GM12878 (cell line): ENCODE measurements around the gene GLG1.

Experiments
- CTCF ChIP-seq, 3 experiments: IDR thresholded peaks in 2 of 3; conservative IDR thresholded peaks in 1 of 3; 2 replicates each; pipeline ENCODE4 v1.5.1; 2011; ENCODE audit warnings: low read depth in 3 of 3, low read length in 3 of 3, mild to moderate bottlenecking in 3 of 3, control low read depth in 2 of 3, moderate library complexity in 2 of 3, inconsistent platforms in 1 of 3, mixed read lengths in 1 of 3; ENCODE audit not compliant: control insufficient read depth in 2 of 3, insufficient read depth in 1 of 3; ENCODE audit errors: extremely low read depth in 1 of 3
- EP300 ChIP-seq, 2 experiments: fragments of 150-350 bp in 1 of 2; IDR thresholded peaks; 2 replicates each; pipeline ENCODE4 v1.6.1; 2011 to 2012; ENCODE audit warnings: low read depth in 2 of 2, low read length in 2 of 2, borderline replicate concordance in 1 of 2, improper control_type of control experiment in 1 of 2, inconsistent platforms in 1 of 2; ENCODE audit not compliant: control insufficient read depth in 1 of 2
- HDGF ChIP-seq: fragments of 450-650 bp; IDR thresholded peaks from 2 replicates; pipeline ENCODE4 v1.6.1; 2016; ENCODE audit warnings: antibody characterized with exemption
- JUNB ChIP-seq: IDR thresholded peaks from 2 replicates; pipeline ENCODE4 v1.6.1; 2016; ENCODE audit warnings: antibody characterized with exemption, mild to moderate bottlenecking
- MXI1 ChIP-seq: fragments of 150-350 bp; IDR thresholded peaks from 2 replicates; pipeline ENCODE4 v1.6.1; 2011; ENCODE audit warnings: low read depth, mild to moderate bottlenecking, inconsistent platforms, low read length, improper control_type of control experiment
- NBN ChIP-seq: fragments of 450-650 bp; IDR thresholded peaks from 2 replicates; pipeline ENCODE4 v1.6.1; 2016
- NFYB ChIP-seq: IDR thresholded peaks from 2 replicates; pipeline ENCODE4 v1.6.1; 2011; ENCODE audit warnings: low read depth, mild to moderate bottlenecking, low read length, improper control_type of control experiment, moderate library complexity; ENCODE audit not compliant: insufficient read depth
- POLR2AphosphoS5 ChIP-seq: IDR thresholded peaks from 2 replicates; pipeline ENCODE4 v1.6.1; 2011; ENCODE audit warnings: mild to moderate bottlenecking, low read length, inconsistent platforms
- SP1 ChIP-seq: IDR thresholded peaks from one replicate; pipeline ENCODE4 v1.6.1; 2011; ENCODE audit warnings: low read depth, low read length
- SRF ChIP-seq, 2 experiments: IDR thresholded peaks; 2 replicates each; pipeline ENCODE4 v1.6.1; 2011; ENCODE audit warnings: low read depth in 2 of 2, low read length in 2 of 2, mild to moderate bottlenecking in 1 of 2, moderate library complexity in 1 of 2
- TAF1 ChIP-seq: IDR thresholded peaks from 2 replicates; pipeline ENCODE4 v1.6.1; 2011; ENCODE audit warnings: mild to moderate bottlenecking, low read depth, low read length, borderline replicate concordance
- TCF12 ChIP-seq: IDR thresholded peaks from 2 replicates; pipeline ENCODE4 v1.6.1; 2011; ENCODE audit warnings: low read depth, mild to moderate bottlenecking, low read length
- ZNF384 ChIP-seq: IDR thresholded peaks from 2 replicates; pipeline ENCODE4 v1.6.1; 2012; ENCODE audit warnings: low read depth, mild to moderate bottlenecking, low read length, improper control_type of control experiment, borderline replicate concordance
- TF ChIP-seq, protein P1 (sequence below): fragments of 450-650 bp; IDR thresholded peaks from 2 replicates; pipeline ENCODE4 v1.6.1; 2017; ENCODE audit warnings: mild to moderate bottlenecking, low read depth, inconsistent platforms; ENCODE audit not compliant: poor library complexity, severe bottlenecking

DNA sequence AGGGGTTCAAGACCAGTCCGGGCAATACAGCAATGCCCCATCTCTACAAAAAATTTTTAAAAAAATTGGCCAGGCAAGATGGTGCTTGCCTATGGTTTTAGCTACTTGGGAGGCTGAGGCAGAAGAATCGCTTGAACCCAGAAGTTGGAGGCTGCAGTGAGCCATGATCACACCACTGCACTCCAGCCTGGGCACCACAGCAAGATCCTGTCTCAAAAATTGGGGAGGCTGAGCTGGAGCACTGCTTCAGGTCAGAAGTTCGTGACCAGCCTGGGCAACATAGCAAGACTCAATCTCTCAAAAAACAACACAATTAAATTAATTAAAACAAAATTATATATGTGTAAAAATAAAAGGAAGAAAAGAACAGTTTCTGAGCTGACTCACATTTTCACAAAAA, 110.9 kb downstream of the GLG1 start:
- TF ChIP-seq TAF1 (no peak), SRF (IDR thresholded peaks at IDR 0.05; ENCODE audit: low read depth in 2 of 2, low read length in 2 of 2) (no peak), EP300 (IDR thresholded peaks at IDR 0.05; ENCODE audit: borderline replicate concordance in 1 of 2, control insufficient read depth in 1 of 2, low read depth in 2 of 2, low read length in 2 of 2) (no peak), HDGF (no peak), POLR2AphosphoS5 (no peak), ZNF384 (no peak), CTCF (IDR thresholded peaks at IDR 0.05 in 2 of 3, conservative IDR thresholded peaks at IDR 0.05 in 1 of 3; ENCODE audit: control insufficient read depth in 2 of 3, extremely low read depth in 1 of 3, insufficient read depth in 1 of 3, low read depth in 3 of 3, low read length in 3 of 3) (no peak), NBN (no peak), TCF12 (no peak), MXI1 (no peak), SP1 (no peak), JUNB (no peak), NFYB (no peak)
- TF ChIP-seq, protein P1, sequence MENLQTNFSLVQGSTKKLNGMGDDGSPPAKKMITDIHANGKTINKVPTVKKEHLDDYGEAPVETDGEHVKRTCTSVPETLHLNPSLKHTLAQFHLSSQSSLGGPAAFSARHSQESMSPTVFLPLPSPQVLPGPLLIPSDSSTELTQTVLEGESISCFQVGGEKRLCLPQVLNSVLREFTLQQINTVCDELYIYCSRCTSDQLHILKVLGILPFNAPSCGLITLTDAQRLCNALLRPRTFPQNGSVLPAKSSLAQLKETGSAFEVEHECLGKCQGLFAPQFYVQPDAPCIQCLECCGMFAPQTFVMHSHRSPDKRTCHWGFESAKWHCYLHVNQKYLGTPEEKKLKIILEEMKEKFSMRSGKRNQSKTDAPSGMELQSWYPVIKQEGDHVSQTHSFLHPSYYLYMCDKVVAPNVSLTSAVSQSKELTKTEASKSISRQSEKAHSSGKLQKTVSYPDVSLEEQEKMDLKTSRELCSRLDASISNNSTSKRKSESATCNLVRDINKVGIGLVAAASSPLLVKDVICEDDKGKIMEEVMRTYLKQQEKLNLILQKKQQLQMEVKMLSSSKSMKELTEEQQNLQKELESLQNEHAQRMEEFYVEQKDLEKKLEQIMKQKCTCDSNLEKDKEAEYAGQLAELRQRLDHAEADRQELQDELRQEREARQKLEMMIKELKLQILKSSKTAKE: no peak
